Mammary epithelial cell (primary cell): ENCODE data around the gene TSC22D2.
"Not testable (repeated sequence)": the region's sequence is repeated elsewhere in the genome, so short reads cannot be mapped to it uniquely, and the experiment has no call there.

Experiments
- CTCF ChIP-seq, 2 donors: IDR thresholded peaks in 1 of 2; conservative IDR thresholded peaks in 1 of 2; 2 replicates each; pipeline ENCODE4 v1.5.1; 2011 to 2012; ENCODE audit warnings: inconsistent platforms in 2 of 2, low read length in 2 of 2, mild to moderate bottlenecking in 2 of 2, control low read depth in 1 of 2, low read depth in 1 of 2; ENCODE audit not compliant: insufficient read depth in 1 of 2; ENCODE audit errors: extremely low read depth in 1 of 2
- EZH2 ChIP-seq: IDR thresholded peaks from 2 replicates; pipeline ENCODE4 v1.6.1; 2012; ENCODE audit warnings: low read length, inconsistent platforms, borderline replicate concordance

- not testable (repeated sequence) for TF ChIP-seq CTCF (conservative IDR thresholded peaks at IDR 0.05 in 1 of 2, IDR thresholded peaks at IDR 0.05 in 1 of 2; ENCODE audit: extremely low read depth in 1 of 2, insufficient read depth in 1 of 2, low read depth in 1 of 2, low read length in 2 of 2); EZH2
These were observed 92.9 kb downstream of the TSC22D2 start for GRCh38 chr3:150500960-150501359.
